Ureter (tissue), 1 donor: ENCODE data around the gene FGG. TPM values are rescaled to one million over a fixed set of nuclear protein-coding genes. Genes with fewer than 3 reads are reported as not detected.

ENCODE experiments used
- total RNA-seq: library from RNA; stranded (reverse); gene quantifications from one replicate; pipeline ENCODE4 v1.2.4, GENCODE V29; 2023
- donor health status: DM: yes; HTN: yes; CAD: no.

The FGG gene
- total RNA-seq, 1 donor from 2014 or later = 0.57 TPM

Other genes starting within 250 kb of the FGG start
- gene DCHS2, start 120.9 kb downstream of the FGG start, total RNA-seq = 1.8 TPM
- gene PLRG1, start 62.3 kb downstream of the FGG start, total RNA-seq = 79.4 TPM
- gene FGB, start 49.6 kb downstream of the FGG start, total RNA-seq = 1.3 TPM
- gene FGA, start 21.9 kb downstream of the FGG start, total RNA-seq = 1.2 TPM
- 1.1 TPM for gene LRAT, start 131.3 kb upstream of the FGG start, total RNA-seq
- gene RBM46, start 168.6 kb upstream of the FGG start, total RNA-seq = not detected